SK-N-SH treated with all-trans-retinoic acid at 6 μM for 48 hours (cell line): ENCODE results near the gene GRB7.

Experiments used
- BACH2 ChIP-seq: fragments of 250-450 bp; sonication (Bioruptor Pico); IDR thresholded peaks from 2 replicates; pipeline ENCODE4 v1.9.0; 2021; ENCODE audit warnings: mild to moderate bottlenecking, borderline replicate concordance
- CSDC2 ChIP-seq: fragments of 250-450 bp; sonication (Bioruptor Pico); IDR thresholded peaks from 2 replicates; pipeline ENCODE4 v1.5.0; 2020; ENCODE audit warnings: mild to moderate bottlenecking, moderate library complexity
- GLIS3 ChIP-seq: fragments of 250-450 bp; sonication (Bioruptor Pico); IDR thresholded peaks from 2 replicates; pipeline ENCODE4 v1.5.0; 2020; ENCODE audit warnings: mild to moderate bottlenecking, moderate library complexity
- RARB ChIP-seq: fragments of 250-450 bp; sonication (Bioruptor Pico); IDR thresholded peaks from 2 replicates; pipeline ENCODE4 v1.8.0; 2021; ENCODE audit warnings: mild to moderate bottlenecking, moderate library complexity
- SNAI2 ChIP-seq: fragments of 250-450 bp; sonication (Bioruptor Pico); IDR thresholded peaks from 2 replicates; pipeline ENCODE4 v1.5.0; 2020; ENCODE audit warnings: mild to moderate bottlenecking, moderate library complexity
- TOX ChIP-seq: fragments of 250-450 bp; sonication (Bioruptor Pico); IDR thresholded peaks from 2 replicates; pipeline ENCODE4 v1.8.0; 2021; ENCODE audit warnings: mild to moderate bottlenecking, moderate library complexity, borderline replicate concordance
- ZC3H10 ChIP-seq: fragments of 250-450 bp; sonication (Bioruptor Pico); IDR thresholded peaks from 2 replicates; pipeline ENCODE4 v1.5.1; 2021; ENCODE audit warnings: mild to moderate bottlenecking, moderate library complexity
- ZFP3 ChIP-seq: fragments of 250-450 bp; sonication (Bioruptor Pico); IDR thresholded peaks from 2 replicates; pipeline ENCODE4 v1.5.0; 2020; ENCODE audit warnings: mild to moderate bottlenecking, moderate library complexity
- ZNF565 ChIP-seq: fragments of 450-650 bp; formaldehyde crosslinking; conservative IDR thresholded peaks from 2 replicates; pipeline ENCODE4 v1.5.0; 2020; ENCODE audit warnings: low read depth, mild to moderate bottlenecking, moderate library complexity
- ZNF70 ChIP-seq: fragments of 450-650 bp; formaldehyde crosslinking; IDR thresholded peaks from 2 replicates; pipeline ENCODE4 v1.5.0; 2020; ENCODE audit warnings: mild to moderate bottlenecking, moderate library complexity
- ZNF8 ChIP-seq: fragments of 450-650 bp; formaldehyde crosslinking; IDR thresholded peaks from 2 replicates; pipeline ENCODE4 v1.5.0; 2020; ENCODE audit warnings: mild to moderate bottlenecking, moderate library complexity
- TF ChIP-seq, protein P1 (sequence below): fragments of 250-450 bp; sonication (Bioruptor Pico); IDR thresholded peaks from 2 replicates; pipeline ENCODE4 v1.5.1; 2020; ENCODE audit warnings: low read depth, mild to moderate bottlenecking, moderate library complexity
- TF ChIP-seq, protein P2 (sequence below): fragments of 250-450 bp; sonication (Bioruptor Pico); IDR thresholded peaks from 2 replicates; pipeline ENCODE4 v1.8.0; 2020; ENCODE audit warnings: mild to moderate bottlenecking, moderate library complexity, borderline replicate concordance

DNA sequence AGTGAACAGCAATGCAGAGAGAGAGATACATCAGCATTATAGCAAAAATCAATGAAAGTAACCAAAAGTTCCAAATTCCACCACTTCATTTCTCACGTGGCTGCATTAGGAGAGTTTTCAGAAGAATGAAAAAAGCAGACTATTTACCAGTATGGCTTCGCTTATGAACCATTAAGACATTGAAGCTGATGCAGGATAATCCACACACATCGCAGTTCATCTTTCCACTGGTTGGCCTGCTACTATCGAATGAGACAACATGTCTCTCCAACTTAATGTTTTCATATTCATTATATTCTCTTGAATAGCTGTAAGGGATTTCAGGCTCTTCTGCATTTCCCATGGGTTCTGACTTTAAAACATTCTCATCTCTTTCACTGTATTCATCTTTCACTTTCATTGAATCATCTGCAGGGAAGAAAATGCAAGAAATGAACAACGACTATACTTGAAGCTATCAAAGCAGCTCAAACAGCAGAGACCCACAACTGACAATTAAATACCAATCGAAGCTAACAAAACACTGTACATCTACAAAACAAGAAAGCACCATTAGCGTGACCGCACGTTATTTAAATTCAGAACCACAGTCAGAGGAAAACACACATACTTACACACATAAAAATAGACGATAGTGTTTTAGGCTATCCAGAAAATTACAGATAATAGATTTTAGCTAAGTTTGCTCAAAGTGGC lies 54.9 kb downstream of the GRB7 start:
- TF ChIP-seq ZC3H10 (CRISPR knock-in tag) = no peak
- no peak for TF ChIP-seq ZFP3
- no peak for TF ChIP-seq ZNF565 (CRISPR knock-in tag)
- no peak for TF ChIP-seq BACH2 (CRISPR knock-in tag)
- TF ChIP-seq CSDC2 (CRISPR knock-in tag) = no peak
- no peak for TF ChIP-seq TOX
- no peak for TF ChIP-seq ZNF8
- TF ChIP-seq RARB (CRISPR knock-in tag) = no peak
- no peak for TF ChIP-seq GLIS3 (CRISPR knock-in tag)
- no peak for TF ChIP-seq ZNF70 (CRISPR knock-in tag)
- TF ChIP-seq SNAI2 = no peak
- TF ChIP-seq, protein P1, sequence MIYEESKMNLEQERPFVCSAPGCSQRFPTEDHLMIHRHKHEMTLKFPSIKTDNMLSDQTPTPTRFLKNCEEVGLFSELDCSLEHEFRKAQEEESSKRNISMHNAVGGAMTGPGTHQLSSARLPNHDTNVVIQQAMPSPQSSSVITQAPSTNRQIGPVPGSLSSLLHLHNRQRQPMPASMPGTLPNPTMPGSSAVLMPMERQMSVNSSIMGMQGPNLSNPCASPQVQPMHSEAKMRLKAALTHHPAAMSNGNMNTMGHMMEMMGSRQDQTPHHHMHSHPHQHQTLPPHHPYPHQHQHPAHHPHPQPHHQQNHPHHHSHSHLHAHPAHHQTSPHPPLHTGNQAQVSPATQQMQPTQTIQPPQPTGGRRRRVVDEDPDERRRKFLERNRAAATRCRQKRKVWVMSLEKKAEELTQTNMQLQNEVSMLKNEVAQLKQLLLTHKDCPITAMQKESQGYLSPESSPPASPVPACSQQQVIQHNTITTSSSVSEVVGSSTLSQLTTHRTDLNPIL (CRISPR knock-in tag) = no peak
- TF ChIP-seq, protein P2, sequence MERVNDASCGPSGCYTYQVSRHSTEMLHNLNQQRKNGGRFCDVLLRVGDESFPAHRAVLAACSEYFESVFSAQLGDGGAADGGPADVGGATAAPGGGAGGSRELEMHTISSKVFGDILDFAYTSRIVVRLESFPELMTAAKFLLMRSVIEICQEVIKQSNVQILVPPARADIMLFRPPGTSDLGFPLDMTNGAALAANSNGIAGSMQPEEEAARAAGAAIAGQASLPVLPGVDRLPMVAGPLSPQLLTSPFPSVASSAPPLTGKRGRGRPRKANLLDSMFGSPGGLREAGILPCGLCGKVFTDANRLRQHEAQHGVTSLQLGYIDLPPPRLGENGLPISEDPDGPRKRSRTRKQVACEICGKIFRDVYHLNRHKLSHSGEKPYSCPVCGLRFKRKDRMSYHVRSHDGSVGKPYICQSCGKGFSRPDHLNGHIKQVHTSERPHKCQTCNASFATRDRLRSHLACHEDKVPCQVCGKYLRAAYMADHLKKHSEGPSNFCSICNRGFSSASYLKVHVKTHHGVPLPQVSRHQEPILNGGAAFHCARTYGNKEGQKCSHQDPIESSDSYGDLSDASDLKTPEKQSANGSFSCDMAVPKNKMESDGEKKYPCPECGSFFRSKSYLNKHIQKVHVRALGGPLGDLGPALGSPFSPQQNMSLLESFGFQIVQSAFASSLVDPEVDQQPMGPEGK (CRISPR knock-in tag) = no peak
